HG02588 (cell line): ENCODE data around the gene ROR2.

Experiments
- ATAC-seq: cut with Tn5 transposase; IDR thresholded peaks from one replicate; pipeline ENCODE4 v1.9.1; 2021; ENCODE audit warnings: mild to moderate bottlenecking, moderate library complexity; ENCODE audit not compliant: unreplicated experiment

Gene ROR2

GRCh38 chr9:91948597-91949391, 1.2 kb downstream of the ROR2 start:
- ATAC-seq: no peak

GRCh38 chr9:91948101-91948596, 1.9 kb downstream of the ROR2 start:
- no peak for ATAC-seq

- ATAC-seq: no peak
Observed at GRCh38 chr9:91946653-91947488, 3.2 kb downstream of the ROR2 start.

- ATAC-seq: no peak
Observed at GRCh38 chr9:91946196-91946595, 3.8 kb downstream of the ROR2 start.

GRCh38 chr9:91945277-91946085, 4.5 kb downstream of the ROR2 start:
- no peak for ATAC-seq

GRCh38 chr9:91944711-91945110, 5.3 kb downstream of the ROR2 start:
- no peak for ATAC-seq

GRCh38 chr9:91943478-91944470, 6.3 kb downstream of the ROR2 start:
- ATAC-seq: no peak

GRCh38 chr9:91942201-91942600, 7.8 kb downstream of the ROR2 start:
- ATAC-seq: no peak

GRCh38 chr9:91939978-91940377, 10.1 kb downstream of the ROR2 start:
- ATAC-seq: no peak

GRCh38 chr9:91937727-91938126, 12.3 kb downstream of the ROR2 start:
- ATAC-seq: no peak

GRCh38 chr9:91937056-91937455, 13.0 kb downstream of the ROR2 start:
- no peak for ATAC-seq

- ATAC-seq: no peak
Observed at GRCh38 chr9:91935805-91936514, 14.1 kb downstream of the ROR2 start.

- no peak for ATAC-seq
Observed at GRCh38 chr9:91935066-91935749, 14.8 kb downstream of the ROR2 start.

GRCh38 chr9:91934654-91935053, 15.4 kb downstream of the ROR2 start:
- no peak for ATAC-seq

GRCh38 chr9:91933556-91934352, 16.3 kb downstream of the ROR2 start:
- ATAC-seq: no peak

- ATAC-seq: no peak
Observed at GRCh38 chr9:91930475-91930874, 19.6 kb downstream of the ROR2 start.

- ATAC-seq: no peak
Observed at GRCh38 chr9:91929331-91929730, 20.7 kb downstream of the ROR2 start.
